ENCODE data around the gene SETD5. TPM values are rescaled to one million over a fixed set of nuclear protein-coding genes. Genes with fewer than 3 reads are reported as not detected.
A peak's percentile ranks its signal among the peaks of the same experiment; 100 is the strongest.

The SETD5 gene
- total and polyA plus RNA-seq, 8 donors: 25.5 to 78.0 (median 40.7) TPM

DNA sequence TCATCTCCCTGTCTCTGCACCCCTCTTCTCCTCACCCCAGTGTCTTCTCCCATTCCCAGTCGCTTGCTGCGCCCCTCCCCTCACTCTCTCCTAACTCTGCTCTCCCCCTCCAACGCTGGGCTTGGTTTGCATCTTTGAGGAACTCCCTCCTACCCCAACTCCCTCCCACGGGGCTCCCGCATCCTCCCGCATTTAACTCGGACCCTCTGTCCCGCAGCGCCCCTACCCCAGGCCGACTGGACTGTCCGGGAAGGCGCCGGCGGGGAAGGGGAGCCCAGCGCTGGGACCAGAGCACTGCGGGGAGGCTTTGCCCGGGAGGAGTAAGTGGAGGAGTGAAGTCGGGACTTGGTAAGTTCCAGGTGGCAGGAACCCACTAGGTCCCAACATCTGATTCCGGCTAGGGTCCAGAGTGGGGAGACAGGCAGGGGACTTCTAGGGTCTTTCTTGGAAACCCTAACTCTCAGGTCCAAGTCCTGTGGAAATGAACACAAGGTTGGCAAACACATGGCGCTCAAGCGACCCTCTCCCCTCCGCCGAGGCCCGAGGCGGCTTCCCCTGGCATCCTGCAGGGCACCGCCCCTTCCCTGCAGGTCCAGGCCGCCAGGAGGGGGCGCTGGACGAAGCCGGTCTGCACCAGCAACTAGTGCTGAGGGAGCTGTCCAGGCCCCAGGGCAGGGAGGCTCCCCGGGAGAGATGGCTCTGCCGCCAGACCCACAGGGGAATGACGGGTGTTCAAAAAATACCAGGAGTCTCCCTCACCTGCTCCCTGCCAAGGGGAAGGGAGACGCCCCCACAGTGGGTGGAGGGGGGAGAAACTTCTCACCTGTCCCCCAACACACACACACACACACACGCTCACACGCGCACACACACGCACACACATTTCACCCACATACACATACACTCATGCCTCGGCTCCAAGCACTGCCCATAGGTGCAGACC, 103.0 kb downstream of the SETD5 start:
- DNase-seq: peak; percentile 19 to 88 (median 67)
- H3K9me3 ChIP-seq: no peaks in the 10 kb centered on the region
- FAIRE-seq: no peak
- peak; percentile 67 to 83 (median 78) for ATAC-seq
- no peak overlapping the region for H3K27ac ChIP-seq
- H3K36me3 ChIP-seq: no peaks in the 10 kb centered on the region
- 13% methylated on average over 39 of the region's 39 CpGs for WGBS, 2 donors
- H3K27me3 ChIP-seq: no peaks in the 10 kb centered on the region
- intact Hi-C loops (cut with DNase I): no loop called here
- H3K4me3 ChIP-seq: no peak overlapping the region
- TF ChIP-seq, protein P1, sequence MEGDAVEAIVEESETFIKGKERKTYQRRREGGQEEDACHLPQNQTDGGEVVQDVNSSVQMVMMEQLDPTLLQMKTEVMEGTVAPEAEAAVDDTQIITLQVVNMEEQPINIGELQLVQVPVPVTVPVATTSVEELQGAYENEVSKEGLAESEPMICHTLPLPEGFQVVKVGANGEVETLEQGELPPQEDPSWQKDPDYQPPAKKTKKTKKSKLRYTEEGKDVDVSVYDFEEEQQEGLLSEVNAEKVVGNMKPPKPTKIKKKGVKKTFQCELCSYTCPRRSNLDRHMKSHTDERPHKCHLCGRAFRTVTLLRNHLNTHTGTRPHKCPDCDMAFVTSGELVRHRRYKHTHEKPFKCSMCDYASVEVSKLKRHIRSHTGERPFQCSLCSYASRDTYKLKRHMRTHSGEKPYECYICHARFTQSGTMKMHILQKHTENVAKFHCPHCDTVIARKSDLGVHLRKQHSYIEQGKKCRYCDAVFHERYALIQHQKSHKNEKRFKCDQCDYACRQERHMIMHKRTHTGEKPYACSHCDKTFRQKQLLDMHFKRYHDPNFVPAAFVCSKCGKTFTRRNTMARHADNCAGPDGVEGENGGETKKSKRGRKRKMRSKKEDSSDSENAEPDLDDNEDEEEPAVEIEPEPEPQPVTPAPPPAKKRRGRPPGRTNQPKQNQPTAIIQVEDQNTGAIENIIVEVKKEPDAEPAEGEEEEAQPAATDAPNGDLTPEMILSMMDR (IDR thresholded peaks at IDR 0.05): peak; percentile 35 to 48 (median 44)
- no peaks in the 10 kb centered on the region for H3K4me1 ChIP-seq

GRCh38 chr3:9501226-9501625, 103.8 kb downstream of the SETD5 start:
- no peak for DNase-seq
- 53 to 66% methylated on average over 6 of the region's 6 CpGs for WGBS, 2 donors
- intact Hi-C loops (cut with DNase I): no loop called here

GRCh38 chr3:9503283-9503682, 105.9 kb downstream of the SETD5 start:
- no peak overlapping the region for H3K27ac ChIP-seq
- ATAC-seq: peak in 3 of 4 donors; percentile 69 to 79 (median 74)
- no peaks in the 10 kb centered on the region for H3K36me3 ChIP-seq
- DNase-seq: peak in 4 of 6 donors; percentile 38 to 88 (median 68)
- WGBS, 2 donors: 2 to 4% methylated on average over 4 of the region's 4 CpGs
- intact Hi-C loops (cut with DNase I): no loop called here
- no peak for FAIRE-seq
- H3K27me3 ChIP-seq: no peaks in the 10 kb centered on the region
- no peak overlapping the region for H3K4me3 ChIP-seq
- H3K9me3 ChIP-seq: no peaks in the 10 kb centered on the region
- H3K4me1 ChIP-seq: no peaks in the 10 kb centered on the region
- TF ChIP-seq, protein P1 (IDR thresholded peaks at IDR 0.05): peak; percentile 62 to 81 (median 74)

More at GRCh38 chr3:9501226-9501625, 103.8 kb downstream of the SETD5 start:
- H3K9me3 ChIP-seq: no peaks in the 10 kb centered on the region
- TF ChIP-seq, protein P1 (IDR thresholded peaks at IDR 0.05): no peak
- ATAC-seq (no peak), FAIRE-seq (no peak)
- no peaks in the 10 kb centered on the region for H3K4me1 ChIP-seq
- no peak overlapping the region for H3K4me3 ChIP-seq
- no peaks in the 10 kb centered on the region for H3K27me3 ChIP-seq
- no peaks in the 10 kb centered on the region for H3K36me3 ChIP-seq
- no peak overlapping the region for H3K27ac ChIP-seq

DNA sequence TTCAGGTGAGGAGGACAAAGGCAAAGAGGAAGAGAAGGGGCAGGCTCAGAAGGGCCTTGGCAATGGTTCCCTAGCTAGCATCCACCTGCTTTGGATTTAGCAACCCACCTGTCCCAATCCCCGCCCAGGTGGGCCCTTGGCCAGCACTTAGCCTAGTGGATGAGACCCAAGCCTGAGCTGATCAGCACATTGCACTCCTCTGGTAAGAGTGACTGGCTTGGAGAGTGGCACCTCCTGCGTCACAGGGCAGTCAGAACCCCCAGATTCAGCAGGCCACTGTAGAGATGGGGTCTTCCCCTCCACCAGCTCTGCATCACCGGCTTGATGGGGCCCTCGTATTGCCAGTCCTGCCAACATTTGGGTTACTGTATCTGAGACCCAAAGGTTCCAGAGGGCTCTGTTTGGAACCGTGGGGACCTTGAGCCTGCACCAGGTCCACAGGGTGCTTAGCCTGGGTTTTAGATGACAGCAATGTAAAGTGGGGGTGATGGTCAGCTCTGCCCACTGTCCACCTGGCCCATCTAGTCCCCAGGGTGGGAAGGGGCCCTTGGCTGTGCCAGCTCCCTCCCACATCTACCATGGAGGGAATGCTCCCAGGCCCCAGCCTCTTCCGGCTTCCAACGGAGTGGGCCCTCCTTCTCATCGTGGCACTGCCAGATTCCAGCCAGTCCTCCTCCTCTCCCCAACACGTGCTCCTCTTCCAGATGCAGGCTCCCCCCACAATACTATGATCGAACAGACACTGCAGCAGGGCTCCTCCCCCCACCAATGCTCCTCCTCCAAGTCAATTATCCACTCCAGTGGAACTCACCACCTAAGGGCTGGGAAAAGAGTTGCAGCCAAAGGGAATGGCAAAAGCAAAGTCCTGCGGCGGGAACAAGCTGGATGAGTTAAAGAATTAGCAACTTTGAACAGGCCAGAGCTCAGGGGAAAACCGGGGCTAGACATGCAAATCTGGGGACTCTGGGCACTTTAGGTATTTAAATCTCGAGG, 110.5 kb downstream of the SETD5 start:
- WGBS, 2 donors: 49 to 55% methylated on average over 14 of the region's 14 CpGs
- DNase-seq (no peak), FAIRE-seq (no peak), ATAC-seq (no peak)
- intact Hi-C loops (cut with DNase I): no loop called here
- TF ChIP-seq, protein P1 (IDR thresholded peaks at IDR 0.05): no peak
- Histone ChIP-seq H3K36me3 (no peaks in the 10 kb centered on the region), H3K27me3 (peaks cover 0 to 13% (median 0%) of the 10 kb centered on the region in 4 donors), H3K4me3 (no peak overlapping the region), H3K4me1 (no peaks in the 10 kb centered on the region), H3K27ac (no peak overlapping the region), H3K9me3 (no peaks in the 10 kb centered on the region)

Data from pancreas (tissue), 10 donors.